SJSA1 (cell line): ENCODE measurements around the gene SMG5. TPM values are rescaled to one million over a fixed set of nuclear protein-coding genes. Genes with fewer than 3 reads are reported as not detected.
A peak's percentile ranks its signal among the peaks of the same experiment; 100 is the strongest.

Experiments used
- DNase-seq, 2 experiments: peaks; one replicate each; pipeline ENCODE4 v3.0.0-alpha.2; 2015 to 2020; ENCODE audit warnings: low spot score in 2 of 2, low read depth in 1 of 2
- H3K27ac ChIP-seq: fragments of 250-450 bp; sonication (Bioruptor Pico); 2 replicates; pipeline ENCODE4 v1.5.1; 2020; ENCODE audit warnings: mild to moderate bottlenecking, moderate library complexity
- H3K27me3 ChIP-seq: fragments of 250-450 bp; sonication (Bioruptor Pico); replicated peaks from 2 replicates; pipeline ENCODE4 v1.5.1; 2020; ENCODE audit warnings: mild to moderate bottlenecking, moderate library complexity
- H3K36me3 ChIP-seq: fragments of 250-450 bp; sonication (Bioruptor Pico); 2 replicates; pipeline ENCODE4 v1.5.1; 2020; ENCODE audit warnings: mild to moderate bottlenecking
- H3K4me1 ChIP-seq: fragments of 250-450 bp; sonication (Bioruptor Pico); replicated peaks from 2 replicates; pipeline ENCODE4 v1.6.1; 2021; ENCODE audit warnings: mild to moderate bottlenecking
- H3K4me3 ChIP-seq: fragments of 250-450 bp; sonication (Bioruptor Pico); 2 replicates; pipeline ENCODE4 v1.5.1; 2020; ENCODE audit warnings: mild to moderate bottlenecking
- H3K9me3 ChIP-seq: fragments of 250-450 bp; sonication (Bioruptor Pico); replicated peaks from 2 replicates; pipeline ENCODE4 v1.5.1; 2020; ENCODE audit warnings: mild to moderate bottlenecking
- total RNA-seq: library from RNA; depleted of rRNA; stranded (reverse); fragments of >200 nt; shearing (Covaris generic); gene quantifications from 2 replicates; pipeline ENCODE4 v1.2.3, GENCODE V29; 2014

SMG5 gene
- total RNA-seq, 1 experiment from 2014 or later, result 68.2 TPM

DNA sequence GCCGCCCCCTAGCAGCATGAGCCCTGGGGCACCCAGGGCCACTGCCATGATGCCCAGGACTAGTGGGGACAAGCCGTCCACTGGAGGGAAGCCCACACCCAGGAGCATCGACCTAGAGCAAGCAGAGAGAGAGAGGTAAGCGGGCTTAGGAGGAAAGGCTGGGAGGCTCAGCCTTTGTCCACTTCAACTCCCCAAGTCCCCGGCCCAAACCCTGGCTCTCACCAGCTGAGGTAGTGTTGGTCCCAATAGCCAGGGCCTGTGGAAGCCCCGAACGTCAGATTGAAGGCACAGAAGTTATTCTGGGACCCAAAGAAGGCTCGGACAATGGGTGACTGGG is 10.4 kb upstream of the SMG5 start:
- no peak for DNase-seq
- Histone ChIP-seq H3K27me3 (no peaks in the 10 kb centered on the region), H3K27ac (no peak overlapping the region), H3K9me3 (no peaks in the 10 kb centered on the region), H3K4me3 (no peak overlapping the region), H3K36me3 (peaks cover 17% of the 10 kb centered on the region), H3K4me1 (peaks cover 10% of the 10 kb centered on the region)

DNA sequence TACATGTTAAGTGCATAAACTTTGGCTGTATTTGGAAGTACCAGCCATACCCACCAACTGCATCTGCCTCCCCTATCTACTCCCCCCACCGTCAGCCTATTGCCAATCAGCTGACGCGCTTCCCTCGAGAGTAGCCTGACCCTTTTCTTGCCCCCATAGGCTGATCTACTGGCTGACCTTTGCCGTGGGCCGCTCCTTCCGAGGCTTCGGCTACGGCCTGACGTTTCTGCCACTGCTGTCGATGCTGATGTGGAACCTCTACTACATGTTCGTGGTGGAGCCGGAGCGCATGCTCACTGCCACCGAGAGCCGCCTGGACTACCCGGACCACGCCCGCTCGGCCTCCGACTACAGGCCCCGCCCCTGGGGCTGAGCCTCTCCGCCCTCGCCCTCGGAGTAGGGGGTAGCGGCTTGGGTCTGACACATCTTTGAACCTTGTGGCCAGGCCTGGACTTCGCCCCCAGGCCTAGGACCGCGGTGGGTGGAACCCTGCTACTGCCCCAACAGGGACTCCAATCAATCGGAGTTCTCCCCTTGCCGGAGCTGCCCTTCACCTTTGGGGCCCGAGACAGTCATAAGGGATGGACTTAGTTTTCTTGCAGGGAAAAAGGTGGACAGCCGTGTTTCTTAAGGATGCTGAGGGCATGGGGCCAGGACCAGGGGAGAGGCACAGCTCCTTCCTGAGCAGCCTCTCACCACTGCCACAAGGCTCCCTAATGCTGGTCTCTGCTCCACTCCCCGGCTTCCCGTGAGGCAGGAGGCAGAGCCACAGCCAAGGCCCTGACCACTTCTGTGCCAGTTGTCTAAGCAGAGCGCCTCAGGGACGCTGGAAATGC is 8.8 kb upstream of the SMG5 start:
- peak overlapping the region; percentile 26 for H3K4me3 ChIP-seq
- H3K36me3 ChIP-seq, result peaks cover 20% of the 10 kb centered on the region
- no peak overlapping the region for H3K27ac ChIP-seq
- peaks cover 10% of the 10 kb centered on the region for H3K4me1 ChIP-seq
- DNase-seq, result peak; percentile 25 to 69
- no peaks in the 10 kb centered on the region for H3K27me3 ChIP-seq
- H3K9me3 ChIP-seq, result no peaks in the 10 kb centered on the region

DNA sequence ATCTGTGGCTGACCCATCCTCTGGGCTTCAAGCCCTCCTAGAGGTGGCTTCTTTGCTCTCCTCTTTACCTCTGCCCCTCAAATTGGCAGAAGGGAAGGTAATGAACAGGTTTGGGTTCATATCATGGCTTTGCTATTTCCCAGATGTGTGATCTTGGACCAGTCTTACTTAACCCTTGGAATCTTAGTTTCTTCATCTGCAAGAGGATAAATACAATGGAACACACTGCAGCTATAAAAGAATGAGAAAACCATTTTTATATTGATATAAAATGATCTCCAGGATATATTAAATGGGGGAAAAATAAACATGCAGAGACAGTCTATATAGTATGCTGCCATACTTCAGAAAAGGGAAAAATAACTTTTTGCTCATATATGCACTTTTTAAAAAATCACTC is 7.2 kb upstream of the SMG5 start:
- H3K27ac ChIP-seq, result no peak overlapping the region
- H3K9me3 ChIP-seq, result no peaks in the 10 kb centered on the region
- no peaks in the 10 kb centered on the region for H3K27me3 ChIP-seq
- H3K4me3 ChIP-seq, result no peak overlapping the region
- DNase-seq, result no peak
- peaks cover 20% of the 10 kb centered on the region for H3K36me3 ChIP-seq
- H3K4me1 ChIP-seq, result peaks cover 2% of the 10 kb centered on the region

DNA sequence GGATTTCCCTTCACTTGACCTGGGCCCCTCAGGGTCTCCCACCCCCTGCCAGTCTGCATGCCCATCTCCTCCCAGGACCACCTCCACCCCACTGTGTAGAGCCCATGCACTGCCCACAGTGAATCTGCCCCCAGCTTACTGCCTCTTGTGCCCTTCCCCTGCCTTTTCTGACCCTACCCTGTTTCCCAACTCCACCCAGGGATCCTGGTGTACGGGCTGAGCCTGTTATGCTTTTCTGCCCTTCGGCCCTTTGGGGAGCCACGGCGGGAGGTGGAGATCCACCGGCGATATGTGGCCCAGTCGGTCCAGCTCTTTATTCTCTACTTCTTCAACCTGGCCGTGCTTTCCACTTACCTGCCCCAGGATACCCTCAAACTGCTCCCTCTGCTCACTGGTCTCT is 3.4 kb upstream of the SMG5 start:
- DNase-seq, result no peak
- Histone ChIP-seq H3K36me3 (peaks cover 13% of the 10 kb centered on the region), H3K4me1 (peaks cover 17% of the 10 kb centered on the region), H3K27me3 (no peaks in the 10 kb centered on the region), H3K4me3 (no peak overlapping the region), H3K9me3 (no peaks in the 10 kb centered on the region; the same call in 1 of the 2 replicates), H3K27ac (no peak overlapping the region)

DNA sequence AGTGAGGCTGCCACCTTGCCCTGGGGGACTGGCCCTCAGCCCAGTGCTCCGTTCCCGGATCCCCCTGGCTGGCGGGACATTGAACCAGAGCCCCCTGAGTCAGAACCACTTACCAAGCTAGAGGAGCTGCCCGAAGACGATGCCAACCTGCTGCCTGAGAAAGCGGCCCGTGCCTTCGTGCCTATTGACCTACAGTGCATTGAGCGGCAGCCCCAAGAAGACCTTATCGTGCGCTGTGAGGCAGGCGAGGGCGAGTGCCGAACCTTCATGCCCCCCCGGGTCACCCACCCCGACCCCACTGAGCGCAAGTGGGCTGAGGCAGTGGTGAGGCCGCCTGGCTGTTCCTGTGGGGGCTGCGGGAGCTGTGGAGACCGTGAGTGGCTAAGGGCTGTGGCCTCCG is 2.8 kb upstream of the SMG5 start:
- Histone ChIP-seq H3K36me3 (peaks cover 13% of the 10 kb centered on the region), H3K9me3 (no peaks in the 10 kb centered on the region; the same call in 1 of the 2 replicates), H3K4me1 (peaks cover 18% of the 10 kb centered on the region), H3K27ac (no peak overlapping the region), H3K27me3 (no peaks in the 10 kb centered on the region), H3K4me3 (no peak overlapping the region)
- no peak for DNase-seq

DNA sequence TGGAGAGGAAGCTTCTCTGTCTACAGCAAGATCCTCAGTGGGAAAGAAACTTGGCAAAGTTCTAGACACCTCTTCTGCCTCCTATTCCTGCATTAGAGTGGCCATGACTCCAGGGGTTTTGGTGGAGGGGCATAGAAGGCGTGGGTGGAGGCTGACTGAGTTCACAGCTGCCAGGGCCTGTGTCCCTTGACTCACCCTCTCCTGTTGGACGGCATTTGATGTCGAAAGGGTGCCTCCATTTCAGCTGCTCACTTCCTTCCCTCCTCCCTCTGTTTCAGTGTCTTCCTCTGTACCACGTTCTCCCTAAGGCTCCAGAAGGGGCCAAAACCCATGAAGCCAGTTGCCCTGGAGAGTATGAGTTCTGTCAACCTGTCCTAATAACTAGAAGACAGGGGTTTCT is 2.1 kb upstream of the SMG5 start:
- Histone ChIP-seq H3K27ac (no peak overlapping the region), H3K27me3 (no peaks in the 10 kb centered on the region), H3K36me3 (peaks cover 19% of the 10 kb centered on the region), H3K9me3 (no peaks in the 10 kb centered on the region; the same call in 1 of the 2 replicates), H3K4me1 (peaks cover 18% of the 10 kb centered on the region), H3K4me3 (no peak overlapping the region)
- DNase-seq, result no peak

DNA sequence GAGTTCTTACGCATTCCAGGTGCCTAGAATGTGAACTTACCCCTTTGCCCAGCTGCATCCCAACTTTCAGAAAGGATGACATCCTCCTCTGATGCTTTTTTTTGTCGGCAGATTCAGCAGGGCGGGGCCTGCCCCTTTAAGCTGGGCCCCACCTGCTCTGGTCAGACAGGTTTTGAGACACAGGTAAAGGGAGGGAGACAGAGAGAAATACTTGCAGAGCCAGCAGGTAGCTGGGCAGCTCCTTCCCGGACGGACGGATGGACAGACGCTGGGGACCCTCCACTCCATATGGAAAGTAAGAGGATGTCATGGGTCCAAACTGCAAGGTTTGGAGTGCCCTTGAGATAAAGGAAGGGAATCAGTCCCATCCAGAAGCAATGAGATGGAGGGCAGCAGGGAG is 1.5 kb upstream of the SMG5 start, which contains the start of gene TMEM79:
TSS of gene TMEM79 (plus strand) at position 214 of the 400 bp plus-strand sequence. CDS start 902 bp downstream, outside the sequence.
- H3K4me1 ChIP-seq, result peaks cover 18% of the 10 kb centered on the region
- H3K27me3 ChIP-seq, result no peaks in the 10 kb centered on the region
- H3K9me3 ChIP-seq, result no peaks in the 10 kb centered on the region; the same call in 1 of the 2 replicates
- DNase-seq, result no peak
- peak within 1 kb of the TSS; percentile 92 for H3K4me3 ChIP-seq
- peaks cover 20% of the 10 kb centered on the region for H3K36me3 ChIP-seq
- peak within 1 kb of the TSS; percentile 82; the same call in 1 of the 2 replicates for H3K27ac ChIP-seq

DNA sequence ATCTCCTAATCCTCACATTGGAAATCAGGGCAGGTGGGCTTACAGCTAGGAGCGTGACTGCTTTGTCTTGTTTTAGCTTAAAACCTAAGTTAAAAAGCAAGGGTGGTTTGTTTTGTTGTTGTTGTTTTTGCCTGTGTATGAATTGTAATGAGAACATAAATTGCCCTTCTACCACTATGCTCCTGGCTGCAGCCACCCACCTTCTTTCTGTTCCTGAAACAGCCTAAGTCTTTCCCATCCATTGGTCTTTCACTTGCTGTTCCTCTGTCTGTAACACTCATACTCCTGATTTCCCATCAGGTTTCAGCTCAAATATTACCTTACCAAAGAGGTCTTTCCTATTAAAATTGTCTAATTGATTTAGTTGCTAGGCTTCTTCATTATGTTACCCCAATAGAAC is 896 bp upstream of the SMG5 start:
- Histone ChIP-seq H3K27me3 (no peaks in the 10 kb centered on the region), H3K27ac (no peak overlapping the region), H3K9me3 (no peaks in the 10 kb centered on the region; the same call in 1 of the 2 replicates), H3K4me1 (peaks cover 18% of the 10 kb centered on the region), H3K36me3 (peaks cover 25% of the 10 kb centered on the region), H3K4me3 (peak overlapping the region; percentile 92)
- DNase-seq, result no peak

DNA sequence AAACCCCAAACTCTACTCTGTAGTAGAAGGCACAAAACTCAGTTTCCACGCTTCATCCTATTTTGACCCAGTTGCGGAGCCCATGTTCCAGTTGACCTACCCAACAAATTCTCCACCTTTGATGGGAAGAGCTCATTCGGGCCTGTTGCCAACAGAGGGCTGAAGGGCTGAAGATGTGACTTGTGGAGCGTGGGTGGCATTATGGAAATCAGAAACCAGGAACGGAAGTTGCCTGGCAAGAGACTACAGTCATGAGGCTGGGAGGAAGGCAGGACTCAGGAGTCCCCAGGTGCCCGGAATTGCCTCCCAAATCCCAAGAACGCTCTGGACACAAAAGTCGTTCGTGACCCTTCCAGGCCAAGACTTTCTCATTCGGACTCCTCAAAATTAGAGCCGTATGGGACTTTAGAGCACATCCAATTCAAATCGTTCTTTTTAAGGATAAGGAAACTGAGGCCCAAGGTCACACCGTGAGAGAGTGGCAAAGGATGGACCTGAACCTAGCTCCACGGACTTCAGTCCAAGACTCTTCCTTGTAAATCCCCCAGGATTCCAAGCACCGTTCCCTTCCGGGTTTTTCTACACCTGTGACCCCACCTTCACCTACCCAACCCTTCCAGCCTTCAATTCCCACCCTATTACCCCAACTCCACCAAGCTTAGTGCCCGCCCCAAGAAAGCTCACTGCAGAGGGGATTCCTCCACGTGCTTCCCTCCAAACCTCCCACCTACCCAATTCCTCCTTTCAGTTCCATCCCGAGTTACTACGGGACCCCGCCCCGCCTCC is 739 bp downstream of the SMG5 start:
- H3K36me3 ChIP-seq, result peaks cover 41% of the 10 kb centered on the region
- peak overlapping the region; percentile 82 for H3K27ac ChIP-seq
- DNase-seq, result peak in 1 of 2 experiments; percentile 19
- no peaks in the 10 kb centered on the region; the same call in 1 of the 2 replicates for H3K9me3 ChIP-seq
- H3K4me1 ChIP-seq, result peaks cover 18% of the 10 kb centered on the region
- H3K27me3 ChIP-seq, result no peaks in the 10 kb centered on the region
- peak overlapping the region; percentile 92 for H3K4me3 ChIP-seq

DNA sequence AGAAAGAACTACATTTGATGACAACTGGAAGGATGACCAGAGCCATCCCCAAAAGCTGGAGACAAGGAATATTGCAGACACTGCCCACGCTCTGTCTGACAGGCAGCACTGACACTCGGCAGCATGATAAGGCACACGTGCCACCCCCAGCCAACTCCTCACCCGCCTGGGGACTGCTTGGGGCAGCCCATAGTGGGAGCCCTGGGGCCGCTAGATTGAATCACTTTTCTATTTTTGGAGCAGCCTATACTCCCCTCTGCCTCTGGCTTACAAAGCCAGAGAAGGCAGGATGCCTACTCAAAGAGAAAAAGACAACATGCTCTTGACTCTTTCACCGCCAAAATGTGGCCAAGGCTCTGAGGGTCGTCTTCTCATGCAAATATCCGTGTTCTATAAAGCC is 1.3 kb downstream of the SMG5 start:
- H3K27me3 ChIP-seq, result no peaks in the 10 kb centered on the region
- peak overlapping the region; percentile 92 for H3K4me3 ChIP-seq
- H3K9me3 ChIP-seq, result no peaks in the 10 kb centered on the region; the same call in 1 of the 2 replicates
- H3K36me3 ChIP-seq, result peaks cover 44% of the 10 kb centered on the region
- H3K4me1 ChIP-seq, result peaks cover 18% of the 10 kb centered on the region
- no peak overlapping the region for H3K27ac ChIP-seq
- DNase-seq, result peak in 1 of 2 experiments; percentile 34

DNA sequence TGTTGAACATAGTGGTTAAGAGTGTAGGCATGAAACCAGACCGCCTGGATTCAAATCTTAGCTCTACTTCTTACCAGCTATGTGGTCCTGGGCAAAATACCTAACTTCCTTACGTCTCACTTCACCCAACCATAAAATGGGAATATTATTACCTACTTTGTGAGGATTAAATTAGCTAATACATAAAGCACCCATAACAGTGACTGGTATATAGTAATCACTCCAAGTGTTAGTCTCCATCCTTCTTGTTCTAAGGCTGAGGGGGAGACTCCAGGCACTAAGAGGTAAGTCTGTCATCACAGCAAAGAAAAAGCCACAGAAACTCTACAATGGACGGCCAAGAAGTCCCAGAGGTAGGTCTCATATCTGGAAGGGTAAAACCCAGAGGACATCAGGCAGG is 2.8 kb downstream of the SMG5 start:
- peaks cover 18% of the 10 kb centered on the region for H3K4me1 ChIP-seq
- peaks cover 56% of the 10 kb centered on the region for H3K36me3 ChIP-seq
- no peak overlapping the region for H3K4me3 ChIP-seq
- no peak overlapping the region for H3K27ac ChIP-seq
- no peaks in the 10 kb centered on the region; the same call in 1 of the 2 replicates for H3K9me3 ChIP-seq
- no peaks in the 10 kb centered on the region for H3K27me3 ChIP-seq
- DNase-seq, result no peak

DNA sequence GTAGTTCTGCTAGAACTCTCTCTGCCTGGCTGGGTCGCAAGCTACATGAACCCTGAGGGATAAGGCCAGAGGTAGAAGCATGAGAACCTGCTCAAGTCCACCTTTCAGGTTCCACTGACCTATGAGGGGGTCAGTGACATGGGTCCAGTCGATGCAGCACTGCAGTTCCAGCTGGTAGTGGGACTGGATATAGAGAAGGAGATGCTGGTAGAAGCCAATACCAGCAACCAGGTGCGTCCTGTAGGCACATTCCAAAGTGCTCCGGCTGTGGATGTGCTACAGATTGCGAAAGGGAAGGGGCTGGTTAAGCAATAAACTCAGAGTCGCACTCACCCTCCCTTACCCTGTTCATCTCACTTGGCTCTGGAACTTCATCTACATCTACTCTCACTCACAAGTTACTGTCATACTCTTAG is 5.7 kb downstream of the SMG5 start:
- H3K9me3 ChIP-seq, result no peaks in the 10 kb centered on the region
- H3K4me3 ChIP-seq, result no peak overlapping the region
- H3K27me3 ChIP-seq, result no peaks in the 10 kb centered on the region
- peaks cover 79% of the 10 kb centered on the region for H3K36me3 ChIP-seq
- H3K27ac ChIP-seq, result no peak overlapping the region
- no peak for DNase-seq
- H3K4me1 ChIP-seq, result peaks cover 10% of the 10 kb centered on the region

DNA sequence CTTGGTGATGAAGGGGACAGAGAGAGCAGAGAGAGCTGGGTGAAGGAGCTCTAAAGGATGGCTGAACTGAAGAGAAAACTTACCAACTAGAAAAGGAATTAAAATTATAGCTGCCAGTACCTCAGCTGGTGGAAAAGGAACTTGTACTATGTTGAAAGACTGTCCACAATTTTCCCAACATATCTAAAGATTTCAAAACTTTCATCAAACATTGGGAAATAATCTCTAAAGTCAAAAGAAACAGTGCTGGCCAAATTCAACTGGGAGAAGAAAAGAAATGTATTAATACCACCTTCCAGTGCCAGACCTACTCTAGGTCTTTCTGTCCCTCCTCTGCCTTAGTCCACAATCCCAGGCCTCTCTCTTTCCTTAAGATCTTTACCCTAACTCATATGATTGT is 6.1 kb downstream of the SMG5 start:
- no peak overlapping the region for H3K4me3 ChIP-seq
- peaks cover 83% of the 10 kb centered on the region for H3K36me3 ChIP-seq
- H3K27me3 ChIP-seq, result no peaks in the 10 kb centered on the region
- no peak for DNase-seq
- no peaks in the 10 kb centered on the region for H3K9me3 ChIP-seq
- no peak overlapping the region for H3K27ac ChIP-seq
- H3K4me1 ChIP-seq, result peaks cover 6% of the 10 kb centered on the region

DNA sequence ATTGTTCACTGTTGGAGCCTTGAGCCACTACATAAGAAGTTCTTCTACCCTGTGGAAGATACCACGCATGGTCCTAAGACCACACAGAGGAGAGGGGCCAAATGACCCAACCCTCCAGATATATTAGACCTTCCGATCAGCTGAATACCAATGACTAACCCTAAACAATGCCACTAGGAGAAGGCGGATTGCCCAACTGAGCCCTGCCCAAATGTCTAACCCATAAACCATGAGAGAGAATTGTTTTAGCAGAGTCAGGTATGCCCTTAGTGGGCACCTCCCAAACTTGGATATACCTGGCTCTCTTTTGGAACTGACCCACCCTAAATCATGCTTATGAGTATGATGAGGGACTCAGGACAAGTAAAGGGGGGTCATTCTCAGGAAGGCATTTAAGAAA is 12.3 kb downstream of the SMG5 start:
- Histone ChIP-seq H3K9me3 (no peaks in the 10 kb centered on the region), H3K4me1 (no peaks in the 10 kb centered on the region), H3K27me3 (no peaks in the 10 kb centered on the region), H3K4me3 (no peak overlapping the region), H3K36me3 (peaks cover 90% of the 10 kb centered on the region), H3K27ac (no peak overlapping the region)
- no peak for DNase-seq
